ENCODE results near the gene PHETA1.

PHETA1 gene

GRCh38 chr12:111353603-111354295, 15.1 kb downstream of the PHETA1 start:
- TF ChIP-seq, protein P1, sequence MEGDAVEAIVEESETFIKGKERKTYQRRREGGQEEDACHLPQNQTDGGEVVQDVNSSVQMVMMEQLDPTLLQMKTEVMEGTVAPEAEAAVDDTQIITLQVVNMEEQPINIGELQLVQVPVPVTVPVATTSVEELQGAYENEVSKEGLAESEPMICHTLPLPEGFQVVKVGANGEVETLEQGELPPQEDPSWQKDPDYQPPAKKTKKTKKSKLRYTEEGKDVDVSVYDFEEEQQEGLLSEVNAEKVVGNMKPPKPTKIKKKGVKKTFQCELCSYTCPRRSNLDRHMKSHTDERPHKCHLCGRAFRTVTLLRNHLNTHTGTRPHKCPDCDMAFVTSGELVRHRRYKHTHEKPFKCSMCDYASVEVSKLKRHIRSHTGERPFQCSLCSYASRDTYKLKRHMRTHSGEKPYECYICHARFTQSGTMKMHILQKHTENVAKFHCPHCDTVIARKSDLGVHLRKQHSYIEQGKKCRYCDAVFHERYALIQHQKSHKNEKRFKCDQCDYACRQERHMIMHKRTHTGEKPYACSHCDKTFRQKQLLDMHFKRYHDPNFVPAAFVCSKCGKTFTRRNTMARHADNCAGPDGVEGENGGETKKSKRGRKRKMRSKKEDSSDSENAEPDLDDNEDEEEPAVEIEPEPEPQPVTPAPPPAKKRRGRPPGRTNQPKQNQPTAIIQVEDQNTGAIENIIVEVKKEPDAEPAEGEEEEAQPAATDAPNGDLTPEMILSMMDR (IDR thresholded peaks at IDR 0.05) = no peak
- H3K9me3 ChIP-seq (ENCODE audit: control insufficient read depth, low read length) = no peaks in the 10 kb centered on the region
- no peaks in the 10 kb centered on the region for H3K27me3 ChIP-seq (ENCODE audit: control insufficient read depth, insufficient read depth, low read length)
- no peak overlapping the region for H3K27ac ChIP-seq
- no peak overlapping the region for H3K4me2 ChIP-seq (ENCODE audit: low read length)
- no peak overlapping the region for H3K9ac ChIP-seq
- no peaks in the 10 kb centered on the region for H3K79me2 ChIP-seq
- no peaks in the 10 kb centered on the region for H3K36me3 ChIP-seq (ENCODE audit: control insufficient read depth, insufficient read depth, low read length)
- no peak overlapping the region for H3K4me3 ChIP-seq (ENCODE audit: low read depth, low read length)
- H2AFZ ChIP-seq = no peak overlapping the region
- H3K4me1 ChIP-seq = no peaks in the 10 kb centered on the region

GRCh38 chr12:111353026-111353425, 15.9 kb downstream of the PHETA1 start:
- H3K79me2 ChIP-seq = no peaks in the 10 kb centered on the region
- H3K27me3 ChIP-seq (ENCODE audit: control insufficient read depth, insufficient read depth, low read length) = no peaks in the 10 kb centered on the region
- no peaks in the 10 kb centered on the region for H3K9me3 ChIP-seq (ENCODE audit: control insufficient read depth, low read length)
- no peaks in the 10 kb centered on the region for H3K36me3 ChIP-seq (ENCODE audit: control insufficient read depth, insufficient read depth, low read length)
- H2AFZ ChIP-seq = no peak overlapping the region
- no peaks in the 10 kb centered on the region for H3K4me1 ChIP-seq
- H3K27ac ChIP-seq = no peak overlapping the region
- H3K4me2 ChIP-seq (ENCODE audit: low read length) = no peak overlapping the region
- TF ChIP-seq, protein P1 (IDR thresholded peaks at IDR 0.05) = no peak
- H3K9ac ChIP-seq = no peak overlapping the region
- no peak overlapping the region for H3K4me3 ChIP-seq (ENCODE audit: low read depth, low read length)

DNA sequence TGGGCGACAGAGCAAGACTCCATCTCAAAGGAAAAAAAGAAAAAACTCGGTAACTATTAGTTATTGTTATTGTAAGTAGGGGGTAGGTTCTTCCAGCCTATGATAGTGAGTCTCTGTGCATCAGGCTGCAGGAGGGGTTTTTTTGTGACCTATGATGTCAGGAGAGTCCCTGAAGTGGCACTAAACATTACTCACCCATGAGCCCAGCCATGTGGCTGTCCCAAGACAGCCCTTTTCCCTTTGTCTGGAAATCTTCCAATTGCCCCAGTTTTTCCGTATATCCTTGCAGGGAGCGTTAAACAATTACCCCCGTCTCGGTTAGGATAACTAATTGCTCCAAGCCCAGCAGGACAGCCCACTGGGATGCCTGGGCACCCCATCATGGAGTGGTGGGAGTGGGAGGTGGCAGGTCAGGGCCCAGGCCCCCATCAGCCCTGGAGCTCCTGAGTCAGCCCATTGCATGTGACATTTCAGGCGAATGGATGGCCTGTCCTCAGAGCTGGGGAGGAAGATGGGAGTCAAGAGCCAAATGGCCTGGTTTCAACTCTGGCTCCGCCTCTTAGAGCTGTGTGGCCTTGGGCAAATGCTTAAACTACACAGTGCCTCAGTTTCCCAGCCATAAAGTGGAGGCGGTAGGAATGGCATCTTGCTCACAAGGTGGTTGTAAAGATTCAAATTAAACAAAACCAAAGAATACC, 16.4 kb downstream of the PHETA1 start:
- no peaks in the 10 kb centered on the region for H3K9me3 ChIP-seq (ENCODE audit: control insufficient read depth, low read length)
- TF ChIP-seq, protein P1 (IDR thresholded peaks at IDR 0.05) = no peak
- H3K4me3 ChIP-seq (ENCODE audit: low read depth, low read length) = no peak overlapping the region
- no peaks in the 10 kb centered on the region for H3K4me1 ChIP-seq
- H2AFZ ChIP-seq = no peak overlapping the region
- no peak overlapping the region for H3K4me2 ChIP-seq (ENCODE audit: low read length)
- no peaks in the 10 kb centered on the region for H3K36me3 ChIP-seq (ENCODE audit: control insufficient read depth, insufficient read depth, low read length)
- H3K9ac ChIP-seq = no peak overlapping the region
- H3K79me2 ChIP-seq = no peaks in the 10 kb centered on the region
- no peak overlapping the region for H3K27ac ChIP-seq
- no peaks in the 10 kb centered on the region for H3K27me3 ChIP-seq (ENCODE audit: control insufficient read depth, insufficient read depth, low read length)

DNA sequence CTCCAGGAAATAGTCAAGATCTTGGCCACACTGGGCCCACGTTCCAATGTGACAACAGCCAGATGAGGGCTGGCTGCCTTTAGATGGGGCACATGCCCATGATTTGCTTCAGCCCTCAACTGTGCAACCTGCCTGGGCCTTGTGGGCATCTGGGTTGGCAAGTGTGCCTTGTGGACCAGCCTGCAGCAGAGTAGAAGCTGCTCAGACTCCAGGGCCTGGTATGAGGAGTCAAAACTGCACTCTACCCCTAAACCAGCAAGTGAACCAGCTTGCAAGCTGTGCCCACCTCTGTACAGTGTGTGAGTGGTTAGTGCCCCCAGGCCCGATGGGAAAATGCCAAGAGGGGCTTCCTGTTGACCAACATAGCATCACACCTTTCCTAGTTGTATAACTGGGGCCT, 17.9 kb downstream of the PHETA1 start:
- Histone ChIP-seq H3K4me3 (ENCODE audit: low read depth, low read length) (no peak overlapping the region), H3K79me2 (no peaks in the 10 kb centered on the region), H3K27me3 (ENCODE audit: control insufficient read depth, insufficient read depth, low read length) (no peaks in the 10 kb centered on the region), H3K27ac (no peak overlapping the region), H2AFZ (no peak overlapping the region), H3K36me3 (ENCODE audit: control insufficient read depth, insufficient read depth, low read length) (no peaks in the 10 kb centered on the region), H3K9ac (no peak overlapping the region), H3K9me3 (ENCODE audit: control insufficient read depth, low read length) (no peaks in the 10 kb centered on the region), H3K4me2 (ENCODE audit: low read length) (no peak overlapping the region), H3K4me1 (no peaks in the 10 kb centered on the region)
- TF ChIP-seq, protein P1 (IDR thresholded peaks at IDR 0.05) = no peak

Measured in parathyroid adenoma (tissue), 2 donors.